ENCODE results near the gene C2orf81. TPM values are rescaled to one million over a fixed set of nuclear protein-coding genes. Genes with fewer than 3 reads are reported as not detected.

The C2orf81 gene
- total and polyA plus RNA-seq, 10 donors = 1.7 to 5.7 (median 3.1) TPM

GRCh38 chr2:74413001-74413698 is 8.3 kb downstream of the C2orf81 start:
- DNase-seq = no peak
- 63 to 91% (median 85%) methylated on average over 5 to 8 of the region's 8 CpGs for WGBS, 5 donors
- no peak overlapping the region for H3K27ac ChIP-seq

GRCh38 chr2:74407682-74408081 is 13.7 kb downstream of the C2orf81 start:
- Histone ChIP-seq H3K4me3 (no peak overlapping the region), H3K27ac (no peak overlapping the region), H3K4me1 (no peaks in the 10 kb centered on the region), H3K36me3 (no peaks in the 10 kb centered on the region), H3K9me3 (no peaks in the 10 kb centered on the region), H3K27me3 (replicated peaks in 1 of 7) (no peaks in the 10 kb centered on the region)
- intact Hi-C loops (cut with DNase I; ENCODE audit: low total_unique reads) = no loop called here
- WGBS, 5 donors = 61 to 92% (median 79%) methylated on average over 5 of the region's 5 CpGs
- TF ChIP-seq CTCF (IDR thresholded peaks at IDR 0.05 in 8 of 11, conservative IDR thresholded peaks at IDR 0.05 in 3 of 11) (no peak), POLR2AphosphoS5 (IDR thresholded peaks at IDR 0.05) (no peak), POLR2A (IDR thresholded peaks at IDR 0.05) (no peak)
- no peak for DNase-seq

More at GRCh38 chr2:74413001-74413698, 8.3 kb downstream of the C2orf81 start:
- H3K36me3 ChIP-seq = no peaks in the 10 kb centered on the region
- no peaks in the 10 kb centered on the region for H3K9me3 ChIP-seq
- intact Hi-C loops (cut with DNase I; ENCODE audit: low total_unique reads) = no loop called here
- no peak for TF ChIP-seq POLR2A (IDR thresholded peaks at IDR 0.05)
- no peak for TF ChIP-seq POLR2AphosphoS5 (IDR thresholded peaks at IDR 0.05)
- no peak for TF ChIP-seq CTCF (IDR thresholded peaks at IDR 0.05 in 8 of 11, conservative IDR thresholded peaks at IDR 0.05 in 3 of 11)
- H3K4me3 ChIP-seq = no peak overlapping the region
- H3K27me3 ChIP-seq (replicated peaks in 1 of 7) = peaks cover 0 to 21% (median 0%) of the 10 kb centered on the region in 7 donors
- H3K4me1 ChIP-seq = peaks cover 3 to 39% (median 27%) of the 10 kb centered on the region in 6 donors

GRCh38 chr2:74406035-74406434 is 15.4 kb downstream of the C2orf81 start:
- Histone ChIP-seq H3K9me3 (no peaks in the 10 kb centered on the region), H3K4me1 (no peaks in the 10 kb centered on the region), H3K36me3 (no peaks in the 10 kb centered on the region), H3K27me3 (replicated peaks in 1 of 7) (no peaks in the 10 kb centered on the region), H3K4me3 (no peak overlapping the region), H3K27ac (no peak overlapping the region)
- intact Hi-C loops (cut with DNase I; ENCODE audit: low total_unique reads) = no loop called here
- TF ChIP-seq POLR2A (IDR thresholded peaks at IDR 0.05) (no peak), POLR2AphosphoS5 (IDR thresholded peaks at IDR 0.05) (no peak), CTCF (IDR thresholded peaks at IDR 0.05 in 8 of 11, conservative IDR thresholded peaks at IDR 0.05 in 3 of 11) (no peak)
- DNase-seq = no peak

- 65 to 87% (median 84%) methylated on average over 2 of the region's 2 CpGs for WGBS, 5 donors
- no peak overlapping the region for H3K27ac ChIP-seq
- DNase-seq = no peak
- intact Hi-C loops (cut with DNase I; ENCODE audit: low total_unique reads) = no loop called here
- no peaks in the 10 kb centered on the region for H3K27me3 ChIP-seq (replicated peaks in 1 of 7)
- H3K4me1 ChIP-seq = no peaks in the 10 kb centered on the region
- TF ChIP-seq CTCF (IDR thresholded peaks at IDR 0.05 in 8 of 11, conservative IDR thresholded peaks at IDR 0.05 in 3 of 11) = no peak
- no peak for TF ChIP-seq POLR2A (IDR thresholded peaks at IDR 0.05)
- no peak for TF ChIP-seq POLR2AphosphoS5 (IDR thresholded peaks at IDR 0.05)
- H3K4me3 ChIP-seq = no peak overlapping the region
- H3K9me3 ChIP-seq = no peaks in the 10 kb centered on the region
- no peaks in the 10 kb centered on the region for H3K36me3 ChIP-seq
These were observed 19.5 kb downstream of the C2orf81 start for GRCh38 chr2:74401891-74402290.

Measured in spleen (tissue), 11 donors.